ENCODE results near the gene CCDC77.

DNA sequence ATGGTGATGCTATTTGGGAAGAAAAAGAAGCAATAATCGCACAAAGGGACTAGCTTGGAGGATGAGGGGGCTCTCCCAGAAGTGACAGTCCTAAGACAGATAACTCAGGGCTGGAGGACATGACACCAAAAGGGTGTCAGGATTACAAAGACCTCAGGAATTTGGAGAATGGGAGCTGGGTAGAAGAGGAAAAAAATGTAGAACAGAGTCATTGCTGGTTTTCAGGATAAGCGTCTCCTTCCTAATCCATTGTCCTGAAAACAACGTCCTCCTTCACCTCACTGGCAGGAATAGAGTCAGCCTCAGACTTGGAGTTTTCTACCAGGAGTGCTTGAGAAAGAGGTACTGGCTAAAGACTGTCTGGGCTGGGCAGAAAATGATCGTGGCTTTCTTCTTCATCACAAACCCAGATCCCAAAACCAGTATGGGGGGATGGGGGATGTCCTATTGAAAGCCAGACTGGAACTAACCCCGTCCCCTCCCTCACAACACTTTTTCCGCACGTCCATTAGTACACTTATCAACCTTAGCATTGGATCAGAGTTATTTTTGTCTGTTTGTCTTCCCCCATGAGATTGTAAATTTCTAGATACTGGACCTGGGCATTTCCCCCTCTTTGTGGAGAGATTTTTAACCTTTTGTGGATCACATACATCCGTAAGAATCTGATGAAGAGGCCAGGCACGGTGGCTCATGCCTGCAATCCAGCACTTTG, 72.6 kb downstream of the CCDC77 start:
- TF ChIP-seq, protein P1, sequence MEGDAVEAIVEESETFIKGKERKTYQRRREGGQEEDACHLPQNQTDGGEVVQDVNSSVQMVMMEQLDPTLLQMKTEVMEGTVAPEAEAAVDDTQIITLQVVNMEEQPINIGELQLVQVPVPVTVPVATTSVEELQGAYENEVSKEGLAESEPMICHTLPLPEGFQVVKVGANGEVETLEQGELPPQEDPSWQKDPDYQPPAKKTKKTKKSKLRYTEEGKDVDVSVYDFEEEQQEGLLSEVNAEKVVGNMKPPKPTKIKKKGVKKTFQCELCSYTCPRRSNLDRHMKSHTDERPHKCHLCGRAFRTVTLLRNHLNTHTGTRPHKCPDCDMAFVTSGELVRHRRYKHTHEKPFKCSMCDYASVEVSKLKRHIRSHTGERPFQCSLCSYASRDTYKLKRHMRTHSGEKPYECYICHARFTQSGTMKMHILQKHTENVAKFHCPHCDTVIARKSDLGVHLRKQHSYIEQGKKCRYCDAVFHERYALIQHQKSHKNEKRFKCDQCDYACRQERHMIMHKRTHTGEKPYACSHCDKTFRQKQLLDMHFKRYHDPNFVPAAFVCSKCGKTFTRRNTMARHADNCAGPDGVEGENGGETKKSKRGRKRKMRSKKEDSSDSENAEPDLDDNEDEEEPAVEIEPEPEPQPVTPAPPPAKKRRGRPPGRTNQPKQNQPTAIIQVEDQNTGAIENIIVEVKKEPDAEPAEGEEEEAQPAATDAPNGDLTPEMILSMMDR (conservative IDR thresholded peaks at IDR 0.05), result no peak
- TF ChIP-seq EZH2 (IDR thresholded peaks at IDR 0.05; ENCODE audit: low read depth), result no peak
